ENCODE results near the gene SMURF1. TPM values are rescaled to one million over a fixed set of nuclear protein-coding genes. Genes with fewer than 3 reads are reported as not detected.

Gene SMURF1
- total and polyA plus RNA-seq, 2 of the 4 experiments (the other 2 are of a cell fraction) = 13.4 to 20.3 TPM

GRCh38 chr7:99054781-99055180 is 89.1 kb downstream of the SMURF1 start:
- H4K91ac ChIP-seq (ENCODE audit: insufficient read depth, low read depth, low read length) = no peak overlapping the region
- in situ Hi-C loops (cut with MboI; ENCODE audit: low sequenced_read_pairs) (no loop called here), dilution Hi-C loops (cut with HindIII; ENCODE audit: low sequenced_read_pairs, unreplicated experiment) (no loop called here), intact Hi-C loops (cut with micrococcal nuclease) (no loop called here)
- WGBS, 2 experiments (ENCODE audit: extremely low coverage in 2 of 2, insufficient read length in 1 of 2) = no CpG with 5 or more reads among the region's 9 CpGs
- ChIA-PET CTCF (no interaction called here), POLR2A (ENCODE audit: unreplicated experiment) (no interaction called here)
- H2BK120ac ChIP-seq (ENCODE audit: low read depth, low read length) = no peak overlapping the region
- peaks cover 51% of the 10 kb centered on the region for H3K36me3 ChIP-seq (ENCODE audit: control insufficient read depth, insufficient read depth, low read length)
- H3K9ac ChIP-seq (ENCODE audit: low read depth, low read length) = no peak overlapping the region
- ATAC-seq (ENCODE audit: low read depth) (no peak), DNase-seq (no peak)
- H4K8ac ChIP-seq (ENCODE audit: low read depth in 2 of 2, low read length in 2 of 2) = no peak overlapping the region
- no peaks in the 10 kb centered on the region for H3K27me3 ChIP-seq (ENCODE audit: control insufficient read depth, insufficient read depth, low read length)
- peaks cover 3% of the 10 kb centered on the region; the same call in 1 of the 2 replicates for H3K9me1 ChIP-seq (ENCODE audit: insufficient read depth, low read length)
- no peak overlapping the region for H2BK5ac ChIP-seq (ENCODE audit: low read depth, low read length, poor library complexity, severe bottlenecking)
- H3K56ac ChIP-seq (ENCODE audit: extremely low read depth, insufficient read depth, low read length) = no peak overlapping the region
- no peak overlapping the region for H3K18ac ChIP-seq (ENCODE audit: low read depth, low read length)
- H4K20me1 ChIP-seq (ENCODE audit: insufficient read depth, low read length) = no peaks in the 10 kb centered on the region
- H3K27ac ChIP-seq (ENCODE audit: insufficient read depth, low read length) = no peak overlapping the region
- no peak overlapping the region for H2AFZ ChIP-seq (replicated peaks; ENCODE audit: low read length, poor library complexity)
- no peak overlapping the region for H3K4ac ChIP-seq (ENCODE audit: low read depth, low read length)
- no peak overlapping the region for H2BK15ac ChIP-seq (ENCODE audit: low read depth, low read length)
- H3K23ac ChIP-seq (ENCODE audit: low read depth, low read length) = no peak overlapping the region
- H2BK20ac ChIP-seq (ENCODE audit: low read depth, low read length) = no peak overlapping the region
- H3K9me3 ChIP-seq (ENCODE audit: control insufficient read depth, insufficient read depth, low read length) = no peaks in the 10 kb centered on the region
- TF ChIP-seq POLR2A (IDR thresholded peaks at IDR 0.05; ENCODE audit: low read depth, low read length) = no peak
- TF ChIP-seq, protein P1, sequence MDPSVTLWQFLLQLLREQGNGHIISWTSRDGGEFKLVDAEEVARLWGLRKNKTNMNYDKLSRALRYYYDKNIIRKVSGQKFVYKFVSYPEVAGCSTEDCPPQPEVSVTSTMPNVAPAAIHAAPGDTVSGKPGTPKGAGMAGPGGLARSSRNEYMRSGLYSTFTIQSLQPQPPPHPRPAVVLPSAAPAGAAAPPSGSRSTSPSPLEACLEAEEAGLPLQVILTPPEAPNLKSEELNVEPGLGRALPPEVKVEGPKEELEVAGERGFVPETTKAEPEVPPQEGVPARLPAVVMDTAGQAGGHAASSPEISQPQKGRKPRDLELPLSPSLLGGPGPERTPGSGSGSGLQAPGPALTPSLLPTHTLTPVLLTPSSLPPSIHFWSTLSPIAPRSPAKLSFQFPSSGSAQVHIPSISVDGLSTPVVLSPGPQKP (IDR thresholded peaks at IDR 0.05; ENCODE audit: borderline replicate concordance, low read depth, low read length) = no peak
- no peak for TF ChIP-seq RCOR1 (IDR thresholded peaks at IDR 0.05; ENCODE audit: insufficient replicate concordance, low read length)
- no peak for TF ChIP-seq NFE2L2 (IDR thresholded peaks at IDR 0.05; ENCODE audit: low read depth, low read length)
- TF ChIP-seq CEBPB (IDR thresholded peaks at IDR 0.05; ENCODE audit: low read depth, low read length) = no peak
- no peak overlapping the region for H2AK9ac ChIP-seq (replicated peaks; ENCODE audit: low read depth, low read length, poor library complexity)
- H3K4me1 ChIP-seq (ENCODE audit: control insufficient read depth, insufficient read depth, low read length) = no peaks in the 10 kb centered on the region
- peaks cover 7 to 28% of the 10 kb centered on the region in 2 experiments for H3K79me1 ChIP-seq (ENCODE audit: low read depth in 1 of 2, low read length in 2 of 2)
- H3K14ac ChIP-seq (replicated peaks; ENCODE audit: low read depth, low read length) = no peak overlapping the region
- no peak overlapping the region for H3K4me3 ChIP-seq (ENCODE audit: insufficient read depth, low read depth, low read length)
- H4K5ac ChIP-seq (ENCODE audit: low read depth, low read length) = no peak overlapping the region
- no peak overlapping the region for H2AK5ac ChIP-seq (ENCODE audit: low read depth, low read length)
- BruUV-seq (replicated peaks) = no TSS peak
- H3K4me2 ChIP-seq (ENCODE audit: low read depth, low read length) = no peak overlapping the region
